HFF-Myc (cell line): ENCODE data around the gene TJAP1.

ENCODE experiments used
- DNase-seq: peaks from one replicate; pipeline ENCODE4 v3.0.0-alpha.2; 2011; ENCODE audit warnings: low read depth; ENCODE audit errors: extremely low read depth
- H3K4me3 ChIP-seq: replicated peaks from 2 replicates; pipeline ENCODE4 v1.5.1; 2011; ENCODE audit warnings: low read depth, mild to moderate bottlenecking, control low read depth, low read length
- TF ChIP-seq, protein P1 (sequence below): IDR thresholded peaks from 2 replicates; pipeline ENCODE4 v1.5.1; 2012; ENCODE audit warnings: mild to moderate bottlenecking, low read depth, low read length, control low read depth; ENCODE audit errors: missing control alignments

TJAP1 gene

DNA sequence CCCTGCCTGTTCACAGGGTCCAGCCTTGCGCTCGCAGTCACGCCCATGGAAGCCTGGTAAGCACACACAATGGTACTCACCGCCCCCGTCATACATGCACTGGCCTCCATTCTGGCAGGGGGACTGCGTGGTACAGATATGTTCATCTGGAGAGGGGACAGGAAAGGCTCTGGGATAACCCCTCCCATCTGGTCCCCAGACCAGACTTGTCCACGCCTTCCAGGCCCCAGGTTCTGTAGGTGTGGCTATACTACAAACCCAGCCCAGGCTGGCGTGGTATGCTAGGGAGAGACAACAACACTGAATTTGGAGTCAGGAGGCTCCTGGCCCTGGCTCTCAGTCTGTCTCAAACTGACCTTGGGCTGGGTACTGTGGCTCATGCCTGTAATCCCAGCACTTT is 25.4 kb upstream of the TJAP1 start:
- TF ChIP-seq, protein P1, sequence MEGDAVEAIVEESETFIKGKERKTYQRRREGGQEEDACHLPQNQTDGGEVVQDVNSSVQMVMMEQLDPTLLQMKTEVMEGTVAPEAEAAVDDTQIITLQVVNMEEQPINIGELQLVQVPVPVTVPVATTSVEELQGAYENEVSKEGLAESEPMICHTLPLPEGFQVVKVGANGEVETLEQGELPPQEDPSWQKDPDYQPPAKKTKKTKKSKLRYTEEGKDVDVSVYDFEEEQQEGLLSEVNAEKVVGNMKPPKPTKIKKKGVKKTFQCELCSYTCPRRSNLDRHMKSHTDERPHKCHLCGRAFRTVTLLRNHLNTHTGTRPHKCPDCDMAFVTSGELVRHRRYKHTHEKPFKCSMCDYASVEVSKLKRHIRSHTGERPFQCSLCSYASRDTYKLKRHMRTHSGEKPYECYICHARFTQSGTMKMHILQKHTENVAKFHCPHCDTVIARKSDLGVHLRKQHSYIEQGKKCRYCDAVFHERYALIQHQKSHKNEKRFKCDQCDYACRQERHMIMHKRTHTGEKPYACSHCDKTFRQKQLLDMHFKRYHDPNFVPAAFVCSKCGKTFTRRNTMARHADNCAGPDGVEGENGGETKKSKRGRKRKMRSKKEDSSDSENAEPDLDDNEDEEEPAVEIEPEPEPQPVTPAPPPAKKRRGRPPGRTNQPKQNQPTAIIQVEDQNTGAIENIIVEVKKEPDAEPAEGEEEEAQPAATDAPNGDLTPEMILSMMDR: no peak
- no peak overlapping the region for H3K4me3 ChIP-seq
- DNase-seq: no peak

GRCh38 chr6:43452896-43453295 is 24.5 kb upstream of the TJAP1 start:
- H3K4me3 ChIP-seq: no peak overlapping the region
- no peak for DNase-seq
- TF ChIP-seq, protein P1: no peak

DNA sequence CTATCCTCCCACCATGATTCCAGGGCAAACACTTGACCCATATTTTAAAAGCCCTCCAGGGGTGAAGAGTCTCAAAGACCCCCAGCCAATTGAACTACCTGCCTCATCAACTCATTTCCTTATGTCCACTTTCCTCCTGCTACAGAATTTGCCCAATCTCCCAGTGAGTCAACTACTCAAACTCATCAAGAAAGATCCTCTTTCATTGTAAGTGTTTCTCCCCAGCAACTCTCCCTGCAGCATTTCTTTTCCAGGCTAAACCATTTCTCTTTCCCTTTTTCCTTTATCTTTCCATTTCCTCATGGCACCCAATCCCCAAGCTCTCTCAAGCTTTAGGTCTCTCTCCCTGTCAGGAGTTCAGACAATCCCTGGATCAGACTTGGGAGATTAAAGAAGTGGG is 23.5 kb upstream of the TJAP1 start:
- no peak overlapping the region for H3K4me3 ChIP-seq

GRCh38 chr6:43454290-43454695 is 23.1 kb upstream of the TJAP1 start:
- DNase-seq: no peak
- peak overlapping the region; percentile 44 for H3K4me3 ChIP-seq
- TF ChIP-seq, protein P1: peak; percentile 91

More for the DNA sequence above, 23.5 kb upstream of the TJAP1 start:
- TF ChIP-seq, protein P1: no peak
- no peak for DNase-seq

DNA sequence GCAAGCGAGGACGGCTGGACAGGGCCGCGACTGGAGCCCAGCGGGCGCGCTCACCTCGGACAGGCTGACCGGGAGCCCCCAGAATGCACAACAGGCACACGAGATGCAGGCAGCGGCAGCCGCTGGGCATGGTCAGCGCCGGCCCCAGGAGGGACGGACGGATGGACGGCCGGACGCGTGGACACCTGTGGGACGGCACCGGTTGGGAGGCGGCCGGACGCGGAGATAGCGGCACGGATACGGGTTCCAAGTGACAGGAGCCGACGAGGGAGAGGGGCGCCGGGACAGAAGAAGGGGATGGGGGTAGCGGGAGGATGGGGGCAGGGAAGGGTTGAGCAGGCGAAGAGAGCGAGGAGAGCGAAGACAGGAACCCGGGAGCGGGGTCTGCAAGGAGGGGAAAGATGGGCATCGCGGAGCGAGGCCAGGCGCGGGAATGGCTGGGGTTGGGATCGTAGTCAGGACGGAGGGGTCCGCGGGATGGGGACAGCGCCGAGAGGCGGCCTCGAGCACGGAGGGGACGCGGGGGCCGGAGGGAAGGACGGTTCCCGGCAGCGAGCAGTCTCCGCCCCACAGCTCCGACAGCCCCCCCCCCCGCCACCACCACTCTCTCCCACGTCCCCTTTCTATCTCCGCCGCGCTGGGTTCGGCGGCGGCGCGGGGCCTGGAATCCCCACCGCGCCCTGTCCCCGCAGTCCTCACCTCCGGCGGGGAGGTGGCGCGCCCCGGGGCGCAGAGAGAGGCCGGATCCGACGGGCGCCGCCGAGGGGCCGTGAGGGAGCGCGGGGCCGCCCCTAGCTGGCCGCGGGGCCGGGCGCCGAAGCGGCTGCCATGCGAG is 22.5 kb upstream of the TJAP1 start:
- H3K4me3 ChIP-seq: peak overlapping the region; percentile 44
- DNase-seq: no peak
- TF ChIP-seq, protein P1: no peak

DNA sequence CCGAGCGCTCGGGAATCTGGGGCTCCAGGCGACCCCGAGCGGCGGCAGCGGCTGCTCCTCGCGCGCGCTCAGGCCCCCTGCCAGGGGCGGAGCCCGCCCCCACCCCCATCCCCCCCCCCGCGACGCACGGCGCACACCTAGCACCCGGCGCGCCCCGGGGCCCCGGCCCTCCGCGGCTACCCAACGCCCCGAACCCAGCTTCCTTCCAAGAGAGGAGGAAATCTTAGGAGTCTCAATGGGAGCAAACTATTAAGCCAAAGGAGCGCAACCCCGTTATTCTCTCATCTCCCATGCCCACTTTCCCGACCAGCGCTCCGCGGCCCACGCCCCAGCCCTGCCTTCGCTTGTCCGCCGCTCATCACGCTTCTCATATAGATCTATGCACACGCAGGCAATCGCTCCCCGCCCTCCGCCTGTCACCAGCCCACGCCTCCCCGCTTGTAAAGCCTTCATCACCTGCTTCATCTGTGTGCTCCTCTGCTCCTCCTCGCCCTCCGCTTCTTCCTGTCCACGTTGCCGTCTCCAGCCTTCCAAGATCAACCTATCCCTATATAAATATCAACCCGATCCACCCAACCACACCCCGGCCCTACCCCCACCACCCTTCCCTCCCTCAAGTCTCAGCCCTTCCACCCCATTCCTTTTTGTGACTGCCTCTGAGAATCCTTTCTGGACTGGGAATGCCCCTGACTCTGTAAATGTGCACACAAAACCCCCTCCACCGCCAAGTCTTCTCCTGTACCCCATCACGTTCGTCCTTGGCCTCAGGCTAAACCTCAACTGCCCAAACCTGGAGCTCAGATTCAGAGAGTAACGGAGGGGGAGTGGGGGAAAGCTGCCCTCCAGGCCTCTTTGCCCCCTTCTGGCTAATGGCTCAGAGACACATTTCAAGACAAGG is 21.6 kb upstream of the TJAP1 start, which contains the start of gene DLK2:
Gene DLK2, minus strand, starts transcription at position 18 of the 898 bp plus-strand sequence. CDS start 723 bp downstream, outside the sequence.
- DNase-seq: no peak
- H3K4me3 ChIP-seq: peak within 1 kb of the TSS; percentile 44

More for the DNA sequence above, 21.6 kb upstream of the TJAP1 start, which contains the start of gene DLK2:
- TF ChIP-seq, protein P1: no peak
